GM19240 (cell line): ENCODE data around the gene STARD9.
"Not testable (repeated sequence)": the region's sequence is repeated elsewhere in the genome, so short reads cannot be mapped to it uniquely, and the experiment has no call there.

ENCODE experiments used
- DNase-seq: peaks from one replicate; pipeline ENCODE4 v3.0.0; 2011; ENCODE audit warnings: low spot score; ENCODE audit not compliant: insufficient read length

Gene STARD9

DNA sequence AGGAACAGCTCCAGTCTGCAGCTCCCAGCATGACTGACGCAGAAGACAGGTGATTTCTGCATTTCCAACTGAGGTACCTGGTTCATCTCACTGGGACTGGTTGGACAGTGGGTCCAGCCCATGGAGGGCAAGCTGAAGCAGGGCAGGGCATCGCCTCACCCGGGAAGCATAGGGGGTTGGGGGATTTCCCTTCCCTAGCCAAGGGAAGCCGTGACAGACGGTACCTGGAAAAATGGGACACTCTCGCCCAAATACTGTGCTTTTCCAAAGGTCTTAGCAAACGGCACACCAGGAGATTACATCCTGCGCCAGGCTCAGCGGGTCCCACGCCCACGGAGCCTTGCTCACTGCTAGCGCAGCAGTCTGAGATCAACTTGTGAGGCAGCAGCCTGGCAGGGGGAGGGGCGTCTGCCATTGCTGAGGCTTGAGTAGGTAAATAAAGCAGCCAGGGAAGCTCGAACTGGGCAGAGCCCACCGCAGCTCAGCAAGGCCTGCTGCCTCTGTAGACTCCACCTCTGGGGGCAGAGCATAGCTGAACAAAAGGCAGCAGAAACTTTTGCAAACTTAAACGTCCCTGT is 188.8 kb downstream of the STARD9 start:
- DNase-seq = not testable (repeated sequence)

DNA sequence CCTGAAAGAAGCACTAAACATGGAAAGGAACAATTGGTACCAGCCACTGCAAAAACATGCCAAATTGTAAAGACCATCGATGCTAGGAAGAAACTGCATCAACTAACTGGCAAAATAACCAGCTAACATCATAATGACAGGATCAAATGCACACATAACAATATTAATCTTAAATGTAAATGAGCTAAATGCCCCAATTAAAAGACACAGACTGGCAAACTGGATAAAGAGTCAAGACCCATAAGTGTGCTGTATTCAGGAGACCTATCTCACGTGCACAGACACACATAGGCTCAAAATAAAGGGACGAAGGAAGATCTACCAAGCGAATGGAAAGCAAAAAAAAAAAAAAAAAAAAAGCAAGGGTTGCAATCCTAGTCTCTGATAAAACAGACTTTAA is 190.7 kb downstream of the STARD9 start:
- DNase-seq = not testable (repeated sequence)
